ENCODE measurements around the gene PAQR9. TPM values are rescaled to one million over a fixed set of nuclear protein-coding genes. Genes with fewer than 3 reads are reported as not detected.
A peak's percentile ranks its signal among the peaks of the same experiment; 100 is the strongest.

The PAQR9 gene
- total and polyA plus RNA-seq, 9 of the 15 experiments (the other 6 are each of a cell fraction or from before 2014, with no cell fraction given): 0.04 to 0.58 (median 0.22) TPM

GRCh38 chr3:142929890-142930289, 33.6 kb downstream of the PAQR9 start (continued):
- TF ChIP-seq PBX2 (CRISPR knock-in tag; IDR thresholded peaks at IDR 0.05; ENCODE audit: low read depth) (no peak), PBX2 (tag; conservative IDR thresholded peaks at IDR 0.05; ENCODE audit: low read depth) (peak; percentile 76), RAD51 (IDR thresholded peaks at IDR 0.05; ENCODE audit: borderline replicate concordance, low read depth) (no peak), ELK3 (CRISPR knock-in tag; IDR thresholded peaks at IDR 0.05) (no peak), KLF13 (tag; IDR thresholded peaks at IDR 0.05; ENCODE audit: borderline replicate concordance, low read depth) (no peak), PHF8 (IDR thresholded peaks at IDR 0.05; ENCODE audit: borderline replicate concordance, low read length) (no peak), ZBTB5 (IDR thresholded peaks at IDR 0.05) (no peak), CCNT2 (IDR thresholded peaks at IDR 0.05; ENCODE audit: borderline replicate concordance, extremely low read depth, insufficient read length, low read depth, low read length) (no peak), U2AF2 (optimal IDR thresholded peaks at IDR 0.05; ENCODE audit: low read depth, low read length) (no peak), NFIC (IDR thresholded peaks at IDR 0.05) (peak; percentile 79), CREB1 (IDR thresholded peaks at IDR 0.05) (no peak; the same call in 1 of the 2 replicates), CREB1 (CRISPR knock-in tag; IDR thresholded peaks at IDR 0.05) (no peak), CBFA2T3 (IDR thresholded peaks at IDR 0.05) (peak; percentile 97), DACH1 (IDR thresholded peaks at IDR 0.05; ENCODE audit: partially characterized antibody) (peak; percentile 66), NCOR1 (IDR thresholded peaks at IDR 0.05) (peak; percentile 90), ILF3 (IDR thresholded peaks at IDR 0.05; ENCODE audit: borderline replicate concordance) (no peak), NR1H2 (CRISPR knock-in tag; IDR thresholded peaks at IDR 0.05) (no peak), ZNF224 (CRISPR knock-in tag; IDR thresholded peaks at IDR 0.05) (no peak), ZNF121 (CRISPR knock-in tag; conservative IDR thresholded peaks at IDR 0.05) (no peak), NFE2 (IDR thresholded peaks at IDR 0.05; ENCODE audit: low read depth) (no peak), MNT (conservative IDR thresholded peaks at IDR 0.05) (peak; percentile 11 to 63), ZNF143 (CRISPR knock-in tag; IDR thresholded peaks at IDR 0.05) (no peak), SMAD4 (CRISPR knock-in tag; conservative IDR thresholded peaks at IDR 0.05) (0 out of 2 replicates have a peak, but pooled peaks have one; percentile 16), ZFP30 (CRISPR knock-in tag; IDR thresholded peaks at IDR 0.05; ENCODE audit: borderline replicate concordance) (no peak)

All from K562 (cell line).